Left lung (tissue), 10 donors: ENCODE results near the gene SWT1. TPM values are rescaled to one million over a fixed set of nuclear protein-coding genes. Genes with fewer than 3 reads are reported as not detected.
A peak's percentile ranks its signal among the peaks of the same experiment; 100 is the strongest.

Experiments used
- ATAC-seq: fragments of 200-7000 bp; cut with Tn5 transposase; one replicate; pipeline ENCODE4 v1.9.1; 2020; ENCODE audit warnings: moderate library complexity
- DNase-seq, 4 donors: peaks; one replicate each; pipeline ENCODE4 v3.0.0-alpha.2; 2013 to 2020
- H3K27ac ChIP-seq, 2 donors: fragments of 200-600 bp; sonication (generic) in 1 of 2; one replicate each; pipeline versions ENCODE4 v1.5.0 to v1.8.0; 2020 to 2021
- H3K27me3 ChIP-seq, 2 donors: fragments of 200-600 bp; sonication (generic) in 1 of 2; one replicate each; pipeline versions ENCODE4 v1.5.0 to v1.8.0; 2020 to 2021
- H3K36me3 ChIP-seq, 2 donors: fragments of 200-600 bp; sonication (generic) in 1 of 2; one replicate each; pipeline versions ENCODE4 v1.5.0 to v1.8.0; 2020 to 2021
- H3K4me1 ChIP-seq, 2 donors: fragments of 200-600 bp; one replicate each; pipeline ENCODE4 v1.8.0; 2021
- H3K4me3 ChIP-seq, 2 donors: fragments of 200-600 bp; sonication (generic) in 1 of 2; one replicate each; pipeline versions ENCODE4 v1.5.0 to v1.8.0; 2020 to 2021; ENCODE audit warnings: mild to moderate bottlenecking in 1 of 2
- H3K9me3 ChIP-seq, 2 donors: fragments of 200-600 bp; sonication (generic) in 1 of 2; one replicate each; pipeline versions ENCODE4 v1.5.0 to v1.8.0; 2020 to 2021
- CTCF ChIP-seq, 2 donors: fragments of 200-600 bp; sonication (generic) in 1 of 2; IDR thresholded peaks; one replicate each; pipeline versions ENCODE4 v1.5.0 to v1.8.0; 2021; ENCODE audit warnings: antibody characterized with exemption in 2 of 2
- intact Hi-C, 2 donors: fragments of 100-400 bp; cut with DNase I; formaldehyde crosslinking; loops; one replicate each; pipeline versions ENCODE4 v1.11.2 to v1.14.2; 2022
- polyA plus RNA-seq, 6 donors: library from polyadenylated mRNA; unstranded; fragments of 120-200 nt; gene quantifications; one replicate each; pipeline ENCODE4 v1.2.1, GENCODE V29; 2013; ENCODE audit not compliant: insufficient read length in 6 of 6
- total RNA-seq, 2 donors: library from RNA; stranded (reverse); fragmentation: NEBNext Ultra II Directional; extraction: Animal tissue kit (Norgen Biotek cat#: 25700); gene quantifications; one replicate each; pipeline ENCODE4 v1.2.1, GENCODE V29; 2021
- donor health status: DM: no; HTN: yes; CAD: no.
- donor health status: DM: no; HTN: no; CAD: no.

SWT1 gene
- total and polyA plus RNA-seq, 8 donors: 6.5 to 11.4 (median 9.5) TPM

- Histone ChIP-seq H3K27me3 (no peaks in the 10 kb centered on the region), H3K4me1 (peaks cover 7 to 42% of the 10 kb centered on the region in 2 donors), H3K9me3 (no peaks in the 10 kb centered on the region), H3K4me3 (no peak overlapping the region), H3K36me3 (no peaks in the 10 kb centered on the region), H3K27ac (peak overlapping the region; percentile 46 to 90)
- DNase-seq (peak in 2 of 4 donors; percentile 38 to 55), ATAC-seq (peak; percentile 66)
- intact Hi-C loops: no loop called here
- TF ChIP-seq CTCF (IDR thresholded peaks at IDR 0.05): no peak
Measured at GRCh38 chr1:185337246-185337645, 180.3 kb downstream of the SWT1 start.

- peak; percentile 81 for ATAC-seq
Measured at GRCh38 chr1:185338719-185339622, 182.0 kb downstream of the SWT1 start.

DNA sequence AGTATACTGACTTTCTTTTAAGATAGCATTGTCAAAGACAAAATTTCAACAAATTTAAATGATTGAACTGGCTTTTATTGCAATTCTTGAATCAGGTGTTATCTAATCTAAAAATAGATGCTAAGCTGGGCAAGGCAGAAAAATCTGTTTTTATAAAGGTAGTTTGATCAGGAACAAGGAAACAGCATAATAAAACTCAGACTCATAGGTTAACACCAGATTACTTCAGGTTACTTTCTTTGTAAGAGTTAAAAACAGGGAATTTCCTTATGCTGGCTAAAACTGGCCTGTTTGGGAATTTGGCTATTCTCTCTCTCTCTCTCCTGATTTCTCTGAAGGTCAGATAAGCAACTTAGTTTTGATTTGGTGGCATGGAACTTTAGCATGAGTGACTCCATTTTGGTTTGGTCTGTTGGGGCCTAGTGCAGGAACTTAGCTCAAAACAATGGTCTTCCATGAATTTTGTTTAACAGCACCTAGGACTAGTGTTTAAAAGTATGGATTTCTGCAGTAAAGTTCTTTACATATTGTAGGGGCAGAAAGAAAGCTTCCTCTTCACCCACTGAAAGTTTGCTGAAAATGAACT lies 184.3 kb downstream of the SWT1 start:
- ATAC-seq (no peak), DNase-seq (no peak)
- Histone ChIP-seq H3K27ac (no peak overlapping the region), H3K4me1 (peaks cover 7 to 51% of the 10 kb centered on the region in 2 donors), H3K27me3 (no peaks in the 10 kb centered on the region), H3K4me3 (no peak overlapping the region), H3K36me3 (no peaks in the 10 kb centered on the region), H3K9me3 (no peaks in the 10 kb centered on the region)
- TF ChIP-seq CTCF (IDR thresholded peaks at IDR 0.05): no peak
- intact Hi-C loops: no loop called here

More at GRCh38 chr1:185338719-185339622, 182.0 kb downstream of the SWT1 start:
- no peak for TF ChIP-seq CTCF (IDR thresholded peaks at IDR 0.05)
- intact Hi-C loops: no loop called here
- no peaks in the 10 kb centered on the region for H3K27me3 ChIP-seq
- no peaks in the 10 kb centered on the region for H3K9me3 ChIP-seq
- H3K27ac ChIP-seq: peak overlapping the region; percentile 58 to 90
- no peak overlapping the region for H3K4me3 ChIP-seq
- peak in 1 of 4 donors; percentile 64 for DNase-seq
- H3K4me1 ChIP-seq: peaks cover 7 to 42% of the 10 kb centered on the region in 2 donors
- no peaks in the 10 kb centered on the region for H3K36me3 ChIP-seq

Other genes with a start within 250 kb of the SWT1 start
- gene NIBAN1, start 182.7 kb upstream of the SWT1 start, total RNA-seq: 10 to 100 TPM; 18.8 to 54.3 TPM
- 10 to 100 TPM; 16.4 to 18.3 (median 17.2) TPM for gene NIBAN1, start 182.7 kb upstream of the SWT1 start, polyA plus RNA-seq
- 10 to 100 TPM; 15.8 to 21.3 TPM for gene RNF2, start 111.6 kb upstream of the SWT1 start, total RNA-seq
- gene RNF2, start 111.6 kb upstream of the SWT1 start, polyA plus RNA-seq: 10 to 100 TPM; 38.3 to 46.2 (median 41.3) TPM
- gene TRMT1L, start 214 bp upstream of the SWT1 start, total RNA-seq: 10 to 100 TPM; 17.0 to 23.9 TPM
- gene TRMT1L, start 214 bp upstream of the SWT1 start, polyA plus RNA-seq: 10 to 100 TPM; 19.0 to 24.7 (median 21.3) TPM
- gene IVNS1ABP, start 160.1 kb downstream of the SWT1 start, total RNA-seq: 100 to 1,000 TPM in 1 of 2 donors, 10 to 100 TPM in 1; 74.3 to 134 TPM
- gene IVNS1ABP, start 160.1 kb downstream of the SWT1 start, polyA plus RNA-seq: 100 to 1,000 TPM; 144 to 215 (median 184) TPM